Measurements from ENCODE around the gene KRT6B.

DNA sequence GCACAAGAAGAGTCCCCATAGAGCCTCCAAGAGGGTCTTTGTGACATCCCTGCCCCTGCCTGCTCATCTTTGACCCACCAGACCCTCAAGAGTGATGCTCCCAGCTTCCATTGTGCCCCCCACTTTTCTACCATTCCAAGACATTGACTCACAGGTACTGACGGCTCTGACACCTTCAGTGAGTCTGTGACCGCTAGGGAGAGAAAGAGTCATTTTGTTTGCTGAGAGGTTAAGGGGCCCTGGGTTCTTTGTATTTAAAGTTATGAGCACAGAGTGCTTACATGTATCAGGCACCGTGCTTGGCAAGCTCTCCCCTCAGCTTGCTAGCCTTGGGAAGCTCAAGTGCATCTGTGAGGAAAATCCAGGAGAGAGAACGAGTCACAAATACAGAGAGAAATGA, 38.7 kb downstream of the KRT6B start:
- TF ChIP-seq, protein P1, sequence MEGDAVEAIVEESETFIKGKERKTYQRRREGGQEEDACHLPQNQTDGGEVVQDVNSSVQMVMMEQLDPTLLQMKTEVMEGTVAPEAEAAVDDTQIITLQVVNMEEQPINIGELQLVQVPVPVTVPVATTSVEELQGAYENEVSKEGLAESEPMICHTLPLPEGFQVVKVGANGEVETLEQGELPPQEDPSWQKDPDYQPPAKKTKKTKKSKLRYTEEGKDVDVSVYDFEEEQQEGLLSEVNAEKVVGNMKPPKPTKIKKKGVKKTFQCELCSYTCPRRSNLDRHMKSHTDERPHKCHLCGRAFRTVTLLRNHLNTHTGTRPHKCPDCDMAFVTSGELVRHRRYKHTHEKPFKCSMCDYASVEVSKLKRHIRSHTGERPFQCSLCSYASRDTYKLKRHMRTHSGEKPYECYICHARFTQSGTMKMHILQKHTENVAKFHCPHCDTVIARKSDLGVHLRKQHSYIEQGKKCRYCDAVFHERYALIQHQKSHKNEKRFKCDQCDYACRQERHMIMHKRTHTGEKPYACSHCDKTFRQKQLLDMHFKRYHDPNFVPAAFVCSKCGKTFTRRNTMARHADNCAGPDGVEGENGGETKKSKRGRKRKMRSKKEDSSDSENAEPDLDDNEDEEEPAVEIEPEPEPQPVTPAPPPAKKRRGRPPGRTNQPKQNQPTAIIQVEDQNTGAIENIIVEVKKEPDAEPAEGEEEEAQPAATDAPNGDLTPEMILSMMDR (IDR thresholded peaks at IDR 0.05): no peak
- TF ChIP-seq POLR2A (IDR thresholded peaks at IDR 0.05): no peak
